ENCODE results near the gene TNRC6C.
"Not testable (repeated sequence)": the region's sequence is repeated elsewhere in the genome, so short reads cannot be mapped to it uniquely, and the experiment has no call there.

TNRC6C gene

GRCh38 chr17:78128551-78129350, 170.2 kb downstream of the TNRC6C start, which contains the start of gene TMC6:
TSS of gene TMC6 (minus strand) at chr17:78128755. CDS start at chr17:78126832, 1,923 bp downstream.
- peak; percentile 95 for DNase-seq

GRCh38 chr17:78129351-78130089, 171.0 kb downstream of the TNRC6C start:
- DNase-seq: no peak

- DNase-seq: no peak
Observed at GRCh38 chr17:78130090-78130436, 171.6 kb downstream of the TNRC6C start.

GRCh38 chr17:78130437-78131101, 172.1 kb downstream of the TNRC6C start, which contains the start of gene TMC8:
TSS of gene TMC8 (plus strand) at chr17:78130771. CDS start at chr17:78131589, 818 bp downstream.
- no peak for DNase-seq

GRCh38 chr17:78131172-78132083, 172.9 kb downstream of the TNRC6C start:
- DNase-seq: no peak

- peak; percentile 94 for DNase-seq
Observed at GRCh38 chr17:78132084-78132676, 173.7 kb downstream of the TNRC6C start.

- no peak for DNase-seq
Observed at GRCh38 chr17:78132767-78133178, 174.3 kb downstream of the TNRC6C start.

GRCh38 chr17:78133179-78133951, 174.9 kb downstream of the TNRC6C start:
- DNase-seq: no peak

GRCh38 chr17:78133971-78134898, 175.7 kb downstream of the TNRC6C start:
- peak; percentile 94 for DNase-seq

- DNase-seq: no peak
Observed at GRCh38 chr17:78134899-78135385, 176.4 kb downstream of the TNRC6C start.

- no peak for DNase-seq
Observed at GRCh38 chr17:78135858-78136500, 177.5 kb downstream of the TNRC6C start.

GRCh38 chr17:78137392-78138203, 179.1 kb downstream of the TNRC6C start:
- DNase-seq: no peak

- DNase-seq: no peak
Observed at GRCh38 chr17:78138204-78139060, 179.9 kb downstream of the TNRC6C start.

GRCh38 chr17:78139861-78140168, 181.3 kb downstream of the TNRC6C start:
- not testable (repeated sequence) for DNase-seq

GRCh38 chr17:78140169-78141051, 181.9 kb downstream of the TNRC6C start:
- peak; percentile 100 for DNase-seq

GRCh38 chr17:78141437-78142118, 183.1 kb downstream of the TNRC6C start:
- peak; percentile 81 for DNase-seq

Data from islet precursor cell (in vitro differentiated cells).